GM19395 (cell line): ENCODE data around the gene MGAT4C.
"Not testable (repeated sequence)": the region's sequence is repeated elsewhere in the genome, so short reads cannot be mapped to it uniquely, and the experiment has no call there.

Source experiments
- ATAC-seq: cut with Tn5 transposase; IDR thresholded peaks from one replicate; pipeline ENCODE4 v1.9.1; 2021; ENCODE audit warnings: mild to moderate bottlenecking, moderate library complexity; ENCODE audit not compliant: unreplicated experiment

Gene MGAT4C

DNA sequence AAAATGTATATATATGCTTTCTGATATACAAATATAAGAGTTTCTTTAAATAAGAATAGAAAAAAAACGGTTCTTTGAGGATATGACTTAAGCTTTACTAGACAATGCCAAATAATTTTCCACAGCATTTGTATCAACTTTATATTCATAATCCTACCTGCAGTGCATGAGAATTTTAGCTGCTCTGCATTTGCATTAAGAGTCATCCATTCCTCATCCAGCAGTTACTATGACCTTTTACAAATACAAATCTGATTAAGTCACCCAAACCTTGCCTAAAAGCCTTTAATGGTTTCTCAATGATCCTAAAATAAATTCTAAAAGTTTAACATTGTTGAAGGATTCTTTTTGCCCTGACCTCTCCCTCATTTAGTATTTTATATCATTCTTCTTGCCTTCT is 116.5 kb downstream of the MGAT4C start:
- ATAC-seq: no peak

DNA sequence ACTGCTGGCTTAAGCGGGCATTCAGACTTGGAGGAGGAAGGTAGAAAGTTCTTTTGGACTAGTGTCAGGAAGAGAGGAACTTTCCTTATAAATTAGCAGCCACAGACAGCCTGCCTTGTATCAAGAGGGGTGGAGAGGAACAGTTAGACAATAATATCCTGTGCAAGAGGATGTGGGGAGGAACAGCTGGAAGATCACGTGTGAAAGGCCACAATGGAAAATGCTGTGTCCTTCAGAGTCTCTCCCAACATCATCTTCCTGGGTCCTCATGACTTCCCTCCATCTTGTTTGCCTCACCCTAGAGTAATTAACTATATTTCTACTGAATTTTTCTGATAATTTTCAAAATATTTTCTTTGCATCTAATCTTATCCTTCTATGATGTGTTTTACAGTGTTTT is 117.4 kb downstream of the MGAT4C start:
- no peak for ATAC-seq

DNA sequence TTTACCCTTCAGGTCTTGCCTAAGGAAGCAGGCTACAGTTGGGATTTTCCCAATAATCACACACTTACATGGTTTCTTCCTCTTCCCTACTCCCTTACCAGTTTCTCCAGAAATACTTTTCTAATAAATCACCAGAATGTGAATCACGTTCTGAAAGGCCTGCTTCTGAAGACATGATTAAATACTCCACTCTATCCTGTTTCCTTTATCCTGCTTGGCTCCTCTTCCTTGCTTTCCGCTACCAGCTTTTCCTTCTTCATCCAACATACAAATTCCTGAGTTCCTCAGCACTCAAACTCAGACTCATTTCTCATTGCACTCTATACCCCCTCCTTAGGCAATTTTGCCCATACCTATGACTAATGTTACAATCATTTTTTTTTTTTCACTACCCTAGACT is 118.3 kb downstream of the MGAT4C start:
- ATAC-seq: no peak

DNA sequence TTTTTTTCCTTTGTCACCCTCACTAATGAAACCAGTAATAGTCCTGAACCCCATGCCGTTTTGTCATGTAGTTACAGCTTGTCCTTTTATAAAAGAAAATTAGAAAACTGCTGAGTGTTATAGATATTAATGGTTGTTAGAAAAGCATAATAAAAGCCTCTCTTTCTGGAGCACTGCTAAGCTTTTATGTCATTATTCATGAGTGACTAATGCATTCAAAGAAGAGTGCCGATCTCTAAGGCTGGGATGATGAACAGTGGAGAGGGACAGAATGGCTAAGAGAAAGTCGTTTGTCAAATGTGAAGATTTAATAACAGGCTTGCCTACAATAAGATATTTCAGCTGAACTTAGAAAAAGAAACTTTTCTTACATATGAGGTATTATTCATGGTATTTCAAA is 121.6 kb downstream of the MGAT4C start:
- ATAC-seq: no peak

DNA sequence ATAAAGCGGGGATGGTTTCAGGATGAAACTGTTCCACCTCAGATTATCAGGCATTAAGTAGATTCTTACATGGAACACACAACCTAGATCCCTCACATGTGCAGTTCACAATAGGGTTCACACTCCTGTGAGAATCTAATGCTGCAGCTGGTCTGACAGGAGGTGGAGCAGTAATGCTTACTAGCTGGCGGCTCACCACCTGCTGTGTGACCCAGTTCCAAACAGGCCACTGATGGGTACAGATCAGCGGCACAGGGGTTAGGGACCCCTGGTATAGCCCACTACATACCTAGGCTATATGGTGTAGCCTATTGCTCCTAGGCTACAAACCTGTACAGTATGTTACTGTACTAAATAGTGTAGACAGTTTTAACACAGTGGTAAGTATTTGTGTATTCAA is 129.3 kb downstream of the MGAT4C start:
- ATAC-seq: not testable (repeated sequence)

DNA sequence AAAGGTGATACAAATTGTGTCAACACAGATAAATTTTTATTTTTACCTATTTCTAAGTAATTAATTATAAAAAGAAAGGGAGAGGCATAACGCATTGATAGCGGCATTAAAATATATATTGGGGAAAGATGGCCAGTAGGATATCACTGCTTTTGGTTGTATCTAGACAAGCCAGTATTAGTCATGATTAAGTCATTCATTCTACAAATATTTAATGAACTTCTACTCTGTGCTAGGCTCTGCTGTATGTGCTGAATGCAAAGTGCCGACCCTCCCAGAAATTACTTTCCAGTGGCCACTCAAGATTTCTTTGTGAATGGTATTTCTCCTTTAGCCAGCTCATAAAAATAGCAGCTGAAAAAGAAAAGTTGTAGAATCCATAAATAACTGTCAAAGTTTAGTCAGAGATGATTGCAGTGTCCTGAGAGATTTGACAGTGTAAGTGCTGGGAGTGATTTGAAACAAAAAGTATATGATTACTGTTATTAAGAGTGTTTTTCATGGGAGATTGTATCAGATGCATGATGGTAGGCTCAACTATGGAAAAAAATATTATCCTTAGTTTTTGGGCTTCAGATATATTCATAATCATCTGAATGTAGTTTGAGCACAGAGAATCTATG is 133.2 kb downstream of the MGAT4C start:
- ATAC-seq: no peak

DNA sequence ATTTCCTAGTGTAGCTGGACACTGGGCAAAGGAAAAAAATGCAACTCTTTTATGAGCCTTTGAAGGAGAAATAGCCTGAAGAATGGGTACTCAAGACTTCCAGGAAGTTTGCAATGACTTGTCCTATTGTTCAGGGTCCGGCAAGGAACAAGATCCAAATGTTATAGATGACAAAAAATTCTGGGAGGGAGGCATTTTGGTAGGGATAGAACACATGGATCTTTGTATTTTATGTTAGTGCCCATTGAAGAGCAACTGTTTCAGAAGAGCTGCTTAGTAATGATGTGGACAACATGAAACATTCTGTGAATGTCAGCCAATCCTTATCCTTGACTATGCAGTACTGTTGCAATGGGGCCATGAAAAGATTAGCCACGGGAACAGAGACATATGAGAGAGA is 138.0 kb downstream of the MGAT4C start:
- no peak for ATAC-seq

DNA sequence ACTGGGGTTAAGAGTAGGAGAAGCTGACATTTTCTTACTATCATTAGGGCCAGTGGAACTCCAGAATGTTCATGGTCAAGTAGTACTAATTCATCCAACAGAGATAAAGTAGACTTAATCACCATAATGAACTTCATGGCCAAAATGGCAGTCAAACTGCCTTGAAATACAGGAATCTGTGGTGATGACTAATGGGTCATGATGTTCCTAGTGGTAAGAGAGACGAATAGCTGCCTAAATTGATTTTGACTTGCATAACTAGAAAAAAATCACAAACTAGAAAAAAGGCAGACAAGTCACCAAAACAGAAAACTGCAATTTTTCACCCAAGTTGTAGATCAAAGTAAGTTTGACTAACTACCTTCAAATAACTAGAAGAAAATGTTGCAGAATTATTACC is 138.5 kb downstream of the MGAT4C start:
- ATAC-seq: no peak

DNA sequence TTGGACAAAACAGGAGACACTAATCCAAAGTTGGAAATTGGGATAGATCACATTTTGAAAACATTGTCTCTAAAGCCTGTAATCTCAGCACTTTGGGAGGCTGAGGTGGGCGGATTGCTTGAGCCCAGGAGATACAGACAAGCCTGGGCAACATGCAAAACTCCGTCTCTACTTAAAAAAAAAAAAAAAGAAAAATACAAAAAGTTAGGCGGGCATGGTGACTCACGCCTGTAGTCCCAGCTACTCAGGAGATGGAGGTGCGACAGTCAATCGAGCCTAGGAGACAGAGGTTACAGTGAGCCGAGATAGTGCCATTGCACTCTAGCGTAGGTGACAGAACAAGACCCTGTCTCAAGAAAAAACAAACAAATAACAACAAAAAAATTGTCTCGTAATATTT is 152.1 kb downstream of the MGAT4C start:
- ATAC-seq: no peak

DNA sequence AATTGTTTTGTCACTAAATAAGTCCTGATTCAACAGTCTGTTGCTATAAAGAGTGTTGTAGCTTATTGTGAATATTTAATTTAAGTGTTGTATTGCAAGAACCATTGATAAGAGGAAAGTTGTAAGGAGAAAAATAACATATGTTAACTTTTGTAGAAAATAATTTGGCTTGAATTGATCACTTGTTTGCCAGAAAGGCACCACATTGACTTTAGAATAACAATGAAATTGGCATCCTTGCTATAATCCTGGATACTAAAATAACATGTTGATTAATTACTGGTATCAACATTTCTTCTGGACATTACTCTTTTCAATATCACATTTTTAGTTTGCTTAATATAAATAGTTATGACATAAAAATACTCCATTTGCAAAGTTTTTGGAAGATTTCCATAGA is 159.0 kb downstream of the MGAT4C start:
- no peak for ATAC-seq

DNA sequence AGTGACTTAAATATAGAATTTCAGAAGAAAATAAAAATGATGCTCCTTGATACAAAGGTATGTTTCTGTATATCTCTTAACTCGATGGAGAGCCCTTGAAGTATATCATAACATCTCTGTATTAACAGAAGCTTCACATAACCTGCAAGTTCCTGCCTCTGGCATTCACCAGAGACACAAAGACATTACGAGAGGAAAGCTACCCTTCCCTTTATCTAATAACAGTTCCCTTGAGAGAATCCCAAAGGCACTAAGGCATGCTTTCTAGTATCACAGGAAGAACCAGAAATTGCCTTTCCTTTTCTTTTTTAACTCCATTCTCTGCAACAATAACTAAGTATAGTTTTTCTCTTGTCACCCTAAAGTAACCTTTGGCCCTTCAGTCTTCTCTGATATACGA is 164.5 kb downstream of the MGAT4C start:
- no peak for ATAC-seq

DNA sequence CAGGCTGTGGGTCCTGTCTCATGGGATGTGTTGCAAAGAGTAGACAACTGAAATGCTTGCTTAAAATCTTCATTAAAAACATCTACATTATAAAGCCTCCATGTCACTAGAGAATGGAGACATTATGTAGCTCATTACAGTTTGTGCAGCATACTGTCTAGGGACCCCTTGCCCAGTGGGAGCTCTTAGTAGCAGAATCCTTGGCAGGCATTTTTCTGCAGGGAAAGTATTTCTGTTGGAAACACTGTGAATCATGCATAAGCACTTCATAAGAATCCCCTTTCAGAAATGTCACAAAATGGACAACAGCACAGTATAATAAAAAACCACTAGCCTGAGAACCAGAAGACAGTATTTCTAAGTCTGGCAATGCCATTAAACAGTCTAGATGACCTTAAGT is 174.3 kb downstream of the MGAT4C start:
- no peak for ATAC-seq

DNA sequence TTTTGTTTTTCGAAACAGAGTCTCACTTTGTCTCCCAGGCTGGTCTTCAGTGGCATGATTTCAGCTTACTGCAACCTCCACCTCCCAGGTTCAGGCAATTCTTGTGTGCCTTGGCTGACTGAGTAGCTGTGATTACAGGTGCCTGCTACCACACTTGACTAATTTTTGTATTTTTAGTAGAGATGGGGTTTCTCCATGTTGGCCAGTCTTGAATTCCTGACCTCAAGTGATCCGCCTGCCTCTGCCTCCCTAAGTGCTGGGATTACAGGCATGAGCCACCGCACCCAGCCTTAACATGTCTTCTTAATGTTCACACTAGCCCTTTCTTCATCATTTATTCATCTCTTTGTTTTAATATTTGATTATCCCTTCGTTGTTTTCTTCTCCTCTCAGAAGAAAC is 197.1 kb downstream of the MGAT4C start:
- ATAC-seq: not testable (repeated sequence)

DNA sequence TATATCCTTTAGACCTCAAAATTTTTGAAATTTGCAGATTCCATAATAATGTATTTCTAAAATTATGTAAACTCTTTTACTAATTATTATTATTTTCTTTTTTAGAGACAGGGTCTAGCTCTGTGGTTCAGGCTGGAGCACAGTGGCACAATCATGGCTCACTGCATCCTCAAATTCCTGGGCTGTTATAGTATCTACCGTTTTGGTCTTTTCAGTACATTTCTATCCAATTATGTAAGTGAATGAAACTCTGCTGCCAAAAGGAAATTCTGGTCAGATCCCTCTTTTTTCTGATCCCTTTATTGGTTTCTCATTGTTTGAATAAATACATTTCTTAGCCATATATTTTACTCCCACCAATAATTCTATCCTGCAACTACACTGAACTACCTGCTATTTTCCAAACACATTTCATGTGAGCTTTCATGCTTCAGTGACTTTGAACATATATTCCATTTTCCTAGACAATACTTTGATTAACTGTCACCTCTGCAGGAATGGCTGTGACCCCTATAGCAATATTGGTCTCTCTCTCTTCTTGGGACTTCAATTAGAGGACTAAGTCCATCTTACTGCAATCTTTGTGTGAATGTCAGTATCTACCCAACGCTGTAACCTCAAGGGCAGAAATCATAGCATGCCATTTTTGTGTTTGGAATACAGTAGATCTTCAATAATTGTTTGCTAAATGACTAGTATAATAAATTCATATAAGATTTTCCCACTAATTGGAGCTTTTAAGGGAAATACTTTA is 198.9 kb downstream of the MGAT4C start:
- no peak for ATAC-seq

DNA sequence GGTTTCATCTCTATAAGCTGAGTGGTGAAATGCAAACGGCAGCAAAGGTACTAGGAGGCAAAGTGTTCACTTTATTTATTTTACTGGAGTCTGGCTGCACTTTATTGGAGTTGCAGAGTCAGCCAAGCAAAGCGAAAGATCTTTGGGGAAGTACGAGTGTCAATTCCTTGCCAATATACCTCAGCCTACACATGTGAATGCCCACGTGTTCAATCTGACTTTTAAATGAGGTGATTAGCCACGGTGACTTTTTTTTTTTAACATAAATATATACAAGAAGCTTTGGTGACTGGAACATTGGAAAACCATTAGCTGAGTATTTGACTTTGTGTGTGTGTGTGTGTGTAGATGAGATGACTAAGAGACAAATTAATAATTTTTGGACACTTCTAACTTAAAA is 203.3 kb downstream of the MGAT4C start:
- ATAC-seq: no peak

DNA sequence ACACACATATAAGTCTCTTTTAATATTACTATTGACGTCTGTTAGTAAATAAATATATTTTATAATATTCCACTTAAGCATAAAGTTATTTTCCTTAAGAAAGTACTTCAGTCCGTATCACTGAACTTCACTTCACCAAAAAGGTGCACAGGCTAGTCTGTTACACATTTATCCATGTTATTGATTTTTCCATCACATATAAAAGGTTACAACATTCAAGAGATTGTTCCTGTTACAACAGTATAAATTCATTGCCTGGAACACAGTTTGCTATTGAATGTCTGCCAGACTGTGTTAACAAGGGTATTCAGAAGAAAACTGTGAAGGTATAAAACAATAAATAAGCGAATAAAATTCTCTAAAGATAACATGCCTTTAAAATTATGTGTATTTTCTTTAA is 206.2 kb downstream of the MGAT4C start:
- ATAC-seq: no peak

DNA sequence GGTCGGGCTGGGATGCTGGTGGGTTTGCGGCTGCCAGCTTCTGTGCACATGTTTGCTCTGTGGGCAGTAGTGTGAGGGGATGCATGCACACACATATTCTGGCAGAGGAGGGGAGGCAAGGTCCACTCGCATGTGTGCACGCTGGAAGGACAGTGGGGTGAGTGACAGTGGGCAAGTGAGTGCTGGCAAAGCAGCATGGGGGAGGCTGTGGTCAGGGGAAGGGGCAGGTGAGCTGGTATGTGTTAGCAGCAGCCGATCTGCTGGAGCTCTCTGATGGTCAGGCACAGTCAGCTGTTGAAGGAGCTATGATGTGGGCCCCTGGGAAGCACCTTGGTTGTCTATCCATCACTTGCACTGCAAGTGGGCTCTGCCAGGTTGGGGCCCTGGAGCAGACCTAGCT is 211.8 kb downstream of the MGAT4C start:
- no peak for ATAC-seq

DNA sequence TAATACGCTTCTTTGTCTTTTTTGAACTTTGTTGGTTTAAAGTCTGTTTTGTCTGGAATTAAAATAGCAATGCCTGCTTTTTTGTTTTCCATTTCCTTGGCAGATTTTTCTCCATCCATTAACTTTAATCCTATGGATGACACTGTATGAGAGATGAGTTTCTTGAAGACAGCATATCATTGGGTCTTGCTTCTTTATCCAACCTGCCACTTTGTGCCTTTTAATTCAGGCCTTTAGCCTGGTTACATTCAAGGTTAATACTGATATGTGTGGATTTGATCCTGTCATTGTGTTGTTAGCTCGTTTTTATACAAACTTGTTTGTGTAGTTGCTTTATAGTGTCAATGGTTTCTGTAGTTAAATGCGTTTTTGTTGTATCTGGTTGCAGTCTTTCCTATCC is 214.1 kb downstream of the MGAT4C start:
- no peak for ATAC-seq

DNA sequence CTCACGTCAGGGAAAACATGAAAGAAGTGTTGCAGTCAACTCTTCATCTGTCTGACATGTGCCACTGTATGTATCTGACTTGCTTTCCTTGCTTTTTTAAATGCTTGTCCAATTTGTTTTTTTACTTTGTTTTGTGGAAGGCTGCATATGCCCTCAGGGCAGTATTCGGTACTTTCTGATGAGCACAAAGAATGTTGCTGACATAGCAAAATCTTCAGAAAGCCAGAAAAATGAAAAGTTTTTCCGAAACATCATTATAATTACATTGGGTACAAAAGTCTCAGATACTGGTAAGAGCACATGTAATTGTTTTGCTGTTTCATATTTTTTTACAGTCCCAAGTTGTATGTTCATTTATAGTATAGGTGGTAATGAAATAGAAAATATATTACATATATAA is 237.8 kb downstream of the MGAT4C start:
- no peak for ATAC-seq

DNA sequence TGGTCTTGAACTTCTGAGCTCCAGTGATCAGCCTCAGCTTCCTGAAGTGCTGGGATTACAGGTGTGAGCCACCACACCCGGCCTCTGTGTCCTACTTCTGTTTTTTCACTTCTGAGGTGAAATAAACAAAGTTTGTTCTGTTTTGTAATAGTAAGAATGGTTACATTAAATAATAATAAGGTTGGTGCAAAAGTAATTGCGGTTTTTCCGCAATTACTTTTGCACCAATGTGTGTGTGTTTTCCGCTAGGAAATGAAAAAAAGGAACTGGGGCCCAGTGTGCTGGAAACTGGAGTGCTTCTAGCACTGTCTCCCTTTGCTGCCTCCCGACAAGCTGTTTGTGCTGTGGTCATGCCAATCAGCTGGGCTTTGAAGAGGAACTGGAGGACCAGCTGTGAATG is 241.2 kb downstream of the MGAT4C start:
- ATAC-seq: no peak

DNA sequence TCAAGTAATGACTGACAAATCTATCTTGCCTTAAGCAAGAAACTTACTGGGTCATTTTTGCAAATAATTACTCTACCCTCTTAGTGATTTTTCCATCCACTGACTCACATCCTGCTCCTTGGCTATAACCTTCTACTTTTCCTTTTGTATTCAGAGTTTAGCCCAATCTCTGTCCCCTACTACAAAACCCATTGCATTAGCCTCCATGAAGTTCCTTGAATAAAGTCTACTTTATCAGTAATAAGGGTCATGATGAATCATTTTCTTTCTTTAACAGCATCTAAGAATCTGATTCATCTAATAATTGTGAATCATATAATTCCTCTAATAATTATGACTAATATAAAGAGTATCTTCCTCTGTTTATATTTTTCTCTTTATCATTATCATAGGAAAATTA is 249.5 kb downstream of the MGAT4C start:
- ATAC-seq: no peak

DNA sequence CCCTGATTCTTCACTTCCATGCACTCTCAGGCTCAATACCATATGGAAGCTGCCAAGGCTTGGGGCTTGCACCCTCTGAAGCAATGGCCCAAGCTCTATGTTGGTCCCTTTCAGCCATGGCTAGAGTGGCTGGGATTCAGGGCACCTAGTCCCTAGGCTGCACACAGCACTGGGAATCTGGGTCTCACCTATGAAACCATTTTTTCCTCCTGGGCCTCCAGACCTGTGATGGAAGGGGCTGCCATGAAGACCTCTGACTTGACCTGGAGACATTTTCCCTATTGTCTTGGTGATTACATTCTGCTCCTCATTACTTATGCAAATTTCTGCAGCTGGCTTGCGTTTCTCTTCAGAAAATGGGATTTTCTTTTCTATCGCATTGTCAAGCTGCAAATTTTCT is 258.1 kb downstream of the MGAT4C start:
- no peak for ATAC-seq

DNA sequence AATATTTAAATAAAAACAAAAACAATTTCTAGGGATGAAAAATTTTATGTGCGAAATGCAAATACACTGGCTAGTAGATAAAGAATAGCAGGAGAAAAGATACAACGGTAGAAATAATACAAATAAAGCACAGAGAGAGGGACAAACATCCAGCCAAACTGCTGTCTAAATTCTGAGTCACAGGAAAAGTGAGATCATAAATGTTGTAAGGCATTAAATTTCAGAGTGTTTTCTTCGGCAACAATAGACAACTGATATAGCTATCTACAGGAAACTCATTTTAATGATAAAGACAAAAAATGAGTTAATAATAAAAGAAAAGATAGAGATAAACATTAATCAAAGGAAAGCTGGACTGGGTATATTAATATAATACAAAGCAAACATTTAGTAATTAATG is 259.9 kb downstream of the MGAT4C start:
- no peak for ATAC-seq
